ENCODE measurements around the gene ACTN1.

DNA sequence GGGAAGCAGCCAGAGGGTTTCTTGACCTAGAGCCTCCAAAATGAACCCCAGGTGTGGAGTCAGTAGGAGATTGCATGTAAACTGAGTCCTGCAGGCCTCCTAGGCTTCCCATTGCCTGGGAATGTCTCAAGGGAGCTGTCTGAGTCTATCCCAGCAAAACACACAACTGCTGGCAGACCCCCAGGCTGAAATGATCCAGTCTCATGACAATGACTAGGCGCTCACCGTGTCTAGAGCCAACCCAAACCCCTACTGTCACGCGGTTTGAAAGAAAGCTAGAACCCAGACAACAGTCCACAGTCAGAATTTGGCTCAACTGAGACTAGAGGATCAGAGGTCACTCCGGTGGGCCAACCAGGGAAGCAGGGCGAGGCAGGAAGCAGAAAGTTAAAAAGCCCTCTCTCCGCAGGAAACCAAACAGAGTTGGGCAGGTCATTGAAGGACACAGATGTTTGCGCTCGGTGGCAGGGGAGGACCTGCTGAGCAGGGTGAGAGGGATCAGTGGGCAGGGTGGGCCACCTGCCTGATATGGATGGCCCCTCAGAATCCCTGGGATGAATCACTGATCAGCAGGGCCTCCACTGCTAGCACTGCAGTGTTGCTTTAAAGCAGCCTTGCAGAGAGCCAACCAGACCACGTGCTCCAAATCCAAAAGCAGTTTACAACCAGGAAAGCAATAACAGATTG is 23.8 kb downstream of the ACTN1 start:
- TF ChIP-seq, protein P1, sequence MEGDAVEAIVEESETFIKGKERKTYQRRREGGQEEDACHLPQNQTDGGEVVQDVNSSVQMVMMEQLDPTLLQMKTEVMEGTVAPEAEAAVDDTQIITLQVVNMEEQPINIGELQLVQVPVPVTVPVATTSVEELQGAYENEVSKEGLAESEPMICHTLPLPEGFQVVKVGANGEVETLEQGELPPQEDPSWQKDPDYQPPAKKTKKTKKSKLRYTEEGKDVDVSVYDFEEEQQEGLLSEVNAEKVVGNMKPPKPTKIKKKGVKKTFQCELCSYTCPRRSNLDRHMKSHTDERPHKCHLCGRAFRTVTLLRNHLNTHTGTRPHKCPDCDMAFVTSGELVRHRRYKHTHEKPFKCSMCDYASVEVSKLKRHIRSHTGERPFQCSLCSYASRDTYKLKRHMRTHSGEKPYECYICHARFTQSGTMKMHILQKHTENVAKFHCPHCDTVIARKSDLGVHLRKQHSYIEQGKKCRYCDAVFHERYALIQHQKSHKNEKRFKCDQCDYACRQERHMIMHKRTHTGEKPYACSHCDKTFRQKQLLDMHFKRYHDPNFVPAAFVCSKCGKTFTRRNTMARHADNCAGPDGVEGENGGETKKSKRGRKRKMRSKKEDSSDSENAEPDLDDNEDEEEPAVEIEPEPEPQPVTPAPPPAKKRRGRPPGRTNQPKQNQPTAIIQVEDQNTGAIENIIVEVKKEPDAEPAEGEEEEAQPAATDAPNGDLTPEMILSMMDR (IDR thresholded peaks at IDR 0.05), result no peak
- TF ChIP-seq POLR2A (IDR thresholded peaks at IDR 0.05), result no peak
